Tongue (tissue), 2 donors: ENCODE results near the gene SOX3. TPM values are rescaled to one million over a fixed set of nuclear protein-coding genes. Genes with fewer than 3 reads are reported as not detected.
A peak's percentile ranks its signal among the peaks of the same experiment; 100 is the strongest.

Experiments
- DNase-seq: peaks from one replicate; pipeline ENCODE4 v3.0.0-alpha.2; 2015
- total RNA-seq: library from RNA; depleted of rRNA; stranded (reverse); fragments of >200 nt; gene quantifications from one replicate; pipeline ENCODE4 v1.2.3, GENCODE V29; 2014

The SOX3 gene
- not detected for total RNA-seq

DNA sequence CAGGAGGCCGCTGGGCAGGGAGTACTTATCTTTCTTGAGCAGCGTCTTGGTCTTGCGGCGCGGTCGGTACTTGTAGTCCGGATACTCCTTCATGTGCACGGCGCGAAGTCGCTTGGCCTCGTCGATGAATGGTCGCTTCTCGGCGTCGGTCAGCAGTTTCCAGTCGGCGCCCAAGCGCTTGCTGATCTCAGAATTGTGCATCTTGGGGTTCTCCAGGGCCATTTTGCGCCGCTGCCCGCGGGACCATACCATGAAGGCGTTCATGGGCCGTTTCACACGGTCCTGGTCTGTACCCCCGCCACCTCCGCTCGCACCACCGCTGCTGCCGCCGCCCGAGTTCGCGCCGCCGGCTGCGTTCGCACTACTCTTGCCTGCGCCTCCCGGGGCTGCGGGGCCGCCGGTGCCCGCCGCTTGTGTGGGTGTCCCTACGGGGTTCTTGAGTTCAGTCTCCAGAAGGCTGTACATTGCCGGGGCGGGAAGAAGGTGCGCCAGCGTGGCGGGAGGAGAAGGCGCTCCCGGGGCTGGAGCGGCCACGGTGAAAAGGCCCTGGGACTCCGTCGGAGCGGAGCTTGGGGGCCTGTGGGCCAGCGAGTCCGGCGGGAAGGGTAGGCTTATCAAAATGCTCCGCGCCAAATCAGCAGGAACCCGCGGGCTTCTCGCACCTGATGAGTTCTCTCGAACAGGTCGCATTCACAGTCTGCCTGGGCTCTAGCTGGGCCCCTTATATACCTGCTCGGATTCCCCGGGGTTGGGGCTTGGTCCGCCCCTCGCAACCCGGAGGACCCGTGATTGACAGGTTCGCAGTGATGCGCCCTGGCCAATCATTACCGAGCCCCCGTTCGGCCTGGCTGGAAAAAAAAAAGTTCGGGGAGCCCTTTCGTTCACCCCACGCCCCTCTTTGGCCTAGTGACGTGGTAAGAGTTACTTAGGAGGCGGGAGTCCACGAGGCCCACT, at the start of gene SOX3:
SOX3 (minus strand) TSS at position 699 of the 954 bp plus-strand sequence; CDS start at position 690, 9 bp downstream.
- DNase-seq, result no peak

DNA sequence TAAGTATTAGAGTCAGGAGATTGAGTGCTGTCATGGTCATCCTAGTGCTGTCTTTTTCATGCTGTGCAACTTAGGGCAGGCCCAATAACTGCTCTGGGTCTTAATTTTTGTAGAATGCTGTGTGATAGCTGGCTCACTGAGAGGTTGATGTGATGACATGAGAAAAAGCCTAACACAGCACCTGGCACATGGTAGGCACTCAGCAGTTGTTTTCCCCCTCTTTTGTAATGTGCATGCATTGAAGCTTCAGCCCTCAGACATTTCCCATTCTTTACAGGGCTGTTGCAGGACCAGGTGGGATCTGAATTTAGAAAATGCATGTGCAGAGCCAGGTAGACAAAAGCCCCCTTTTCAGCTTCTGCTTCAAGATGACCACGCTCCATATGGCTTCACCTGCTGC, 44.1 kb upstream of the SOX3 start:
- no peak for DNase-seq

DNA sequence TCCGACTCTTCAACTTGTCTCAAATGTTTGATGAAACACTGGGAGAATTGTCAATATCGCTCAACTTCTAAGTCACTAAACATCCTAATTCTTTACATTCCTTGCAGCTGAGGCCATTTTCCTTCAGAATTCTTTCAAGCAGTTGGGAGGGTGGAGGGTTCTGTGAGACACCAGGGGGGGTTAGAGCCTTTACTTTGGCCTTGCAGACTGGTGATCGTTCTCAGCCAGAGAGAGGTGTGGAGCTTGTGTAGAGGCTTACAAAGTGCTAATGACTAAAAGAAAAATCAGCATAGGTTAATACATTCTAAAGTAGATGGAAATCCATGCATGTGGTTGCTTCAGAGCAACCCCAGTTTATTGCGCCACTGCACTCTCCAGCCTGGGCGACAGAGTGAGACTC, 21.3 kb upstream of the SOX3 start:
- no peak for DNase-seq

DNA sequence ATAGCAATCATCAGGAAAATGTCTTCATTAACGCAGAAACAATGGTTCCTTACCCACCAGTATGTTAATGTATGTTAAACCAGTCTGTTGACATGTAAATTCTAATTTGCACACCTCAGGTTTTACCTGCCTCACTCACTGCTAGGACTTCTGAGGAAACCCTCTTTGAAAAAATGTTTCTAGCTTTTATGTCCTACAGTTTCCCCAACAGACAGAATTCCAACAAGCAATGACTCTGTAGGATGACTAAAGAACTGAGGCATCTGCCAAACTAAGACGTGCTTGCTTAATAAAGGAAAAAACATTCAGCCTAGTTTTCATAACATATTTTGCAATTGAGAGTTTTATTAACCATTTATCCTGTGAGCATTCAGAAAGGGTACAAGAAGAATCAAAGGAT, 20.6 kb upstream of the SOX3 start:
- DNase-seq, result no peak

DNA sequence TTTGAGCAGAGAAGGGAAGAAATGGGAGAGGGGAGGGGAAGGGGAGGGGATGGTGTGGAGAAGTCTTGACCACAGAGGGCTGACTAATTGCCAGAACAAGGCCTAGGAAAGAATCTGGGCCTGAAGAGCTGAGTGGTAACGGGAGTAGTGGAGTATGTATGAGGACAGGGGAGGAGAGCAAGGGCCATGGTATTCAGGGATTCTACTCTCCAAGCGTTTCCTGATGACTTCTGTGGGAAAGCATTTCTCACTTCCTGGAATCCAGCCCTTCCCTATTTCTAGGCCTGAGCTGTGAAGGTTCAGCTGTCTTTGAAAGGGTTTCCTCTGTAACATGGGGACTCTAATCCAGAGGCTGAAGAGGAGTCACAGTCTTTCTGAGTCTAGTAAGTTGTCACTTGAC, 19.7 kb upstream of the SOX3 start:
- no peak for DNase-seq

DNA sequence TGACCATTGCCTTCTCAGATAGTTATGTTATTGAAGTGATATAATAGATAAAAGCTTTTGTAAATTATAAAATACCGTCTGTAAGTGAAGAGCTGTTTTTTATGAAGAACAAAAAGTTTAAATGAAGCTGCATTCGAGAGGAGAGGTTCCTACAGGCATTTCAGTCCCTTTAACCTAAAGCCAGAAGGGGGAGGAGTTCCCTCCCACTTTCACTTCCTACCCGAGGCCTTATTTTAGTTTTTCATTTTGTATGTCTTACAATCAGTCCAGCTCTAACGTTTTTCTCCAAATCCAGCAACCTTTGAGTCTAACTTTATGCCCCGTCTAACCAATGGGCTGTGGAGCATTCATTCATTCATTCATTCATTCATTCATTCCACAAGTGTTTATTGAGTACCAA, 16.5 kb upstream of the SOX3 start:
- no peak for DNase-seq

DNA sequence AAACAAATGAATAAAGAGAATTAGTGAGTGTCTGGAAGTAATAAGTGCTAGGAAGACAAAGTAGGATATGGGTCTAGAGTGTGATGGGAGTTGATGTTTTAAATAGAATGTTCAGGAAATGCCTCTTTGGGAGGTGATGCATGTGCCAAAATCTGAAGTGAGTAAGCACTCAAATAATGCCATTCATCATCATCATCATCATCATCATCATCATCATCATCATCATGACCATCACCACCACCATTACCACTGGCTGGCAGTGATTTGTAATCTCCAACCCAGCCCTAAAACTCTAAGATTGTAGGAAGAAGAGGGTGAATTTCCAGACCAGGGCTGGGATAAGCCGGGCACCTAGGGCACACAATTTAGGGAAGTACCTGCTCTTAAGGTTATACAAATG, 9.7 kb upstream of the SOX3 start:
- no peak for DNase-seq

DNA sequence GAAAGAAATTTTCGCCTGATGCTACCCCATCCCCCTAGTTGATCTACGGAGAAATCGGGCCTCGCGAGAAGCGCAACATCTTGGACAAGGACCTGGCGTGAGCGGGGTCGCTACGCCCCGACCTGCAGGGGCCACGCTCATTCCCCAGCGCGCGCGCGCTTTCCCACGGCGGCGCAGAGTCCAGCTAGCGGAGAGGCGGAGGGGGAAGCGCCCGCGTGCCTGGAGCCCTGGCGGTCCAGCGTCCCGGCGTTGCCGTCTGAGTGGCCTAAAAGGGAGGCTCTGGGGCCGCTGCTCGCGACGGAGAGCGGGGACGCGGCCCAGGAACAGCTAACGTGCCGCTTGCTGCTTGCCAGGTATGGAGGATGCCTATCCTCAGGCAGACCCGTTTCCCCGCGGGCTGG, 6.0 kb upstream of the SOX3 start:
- DNase-seq, result no peak

DNA sequence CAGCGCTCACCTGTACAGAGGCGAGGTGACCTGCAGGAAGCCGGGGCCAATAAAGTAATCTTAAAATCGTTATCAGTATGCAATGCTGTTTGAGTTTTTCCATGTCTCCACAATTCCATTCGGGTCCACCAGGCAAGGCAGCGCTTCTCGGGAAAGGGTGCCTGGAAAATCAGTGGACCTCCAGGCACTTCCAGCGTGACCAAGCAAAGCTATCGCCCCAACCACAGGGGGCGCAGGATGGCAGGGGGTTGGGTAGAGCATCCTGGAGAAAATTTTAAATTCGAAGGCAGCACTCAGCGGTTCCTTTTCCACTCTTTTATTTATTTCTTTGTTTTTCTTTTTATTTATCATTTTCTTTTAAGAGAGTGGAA, 5.4 kb upstream of the SOX3 start:
- no peak for DNase-seq

DNA sequence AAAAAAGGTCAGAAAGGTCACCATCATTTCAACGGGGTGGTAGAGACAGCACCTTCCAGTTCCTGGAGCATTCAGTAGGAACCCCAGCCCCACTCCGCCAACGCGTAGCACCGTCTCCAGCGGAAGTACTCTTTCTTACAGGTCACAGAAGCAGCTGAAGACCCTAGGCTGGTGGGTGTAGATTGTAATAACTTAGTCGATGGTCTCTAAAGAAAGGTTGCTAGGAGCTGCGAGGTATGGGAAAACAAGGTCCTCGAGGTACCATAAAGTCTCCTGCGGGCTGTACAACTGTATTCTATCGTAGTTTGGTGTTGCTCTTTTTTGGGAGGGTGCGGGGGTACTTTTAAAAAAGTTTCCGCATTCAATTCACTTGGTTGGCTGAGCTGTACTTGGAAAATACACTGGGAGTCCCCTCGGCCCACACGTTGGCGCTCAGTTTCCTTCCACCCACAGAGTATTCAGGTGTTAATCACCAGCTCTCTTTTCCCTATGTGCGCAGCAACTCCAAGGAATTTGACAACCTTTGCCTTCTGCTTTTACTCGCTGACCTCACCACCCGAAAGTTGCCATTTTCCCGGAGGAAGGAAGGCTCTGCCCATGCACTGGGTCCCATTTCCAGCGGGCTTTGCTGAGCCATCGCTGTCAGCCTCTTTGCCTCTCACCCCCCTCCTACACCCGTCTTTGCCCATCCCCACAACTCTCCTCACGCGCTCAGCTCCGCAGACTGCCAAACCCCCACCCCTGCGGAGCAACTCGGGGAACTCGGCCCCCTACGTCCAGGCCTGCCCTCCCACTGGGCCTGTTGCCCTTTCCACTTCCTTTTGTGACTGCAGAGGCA, 4.8 kb upstream of the SOX3 start:
- DNase-seq, result no peak

DNA sequence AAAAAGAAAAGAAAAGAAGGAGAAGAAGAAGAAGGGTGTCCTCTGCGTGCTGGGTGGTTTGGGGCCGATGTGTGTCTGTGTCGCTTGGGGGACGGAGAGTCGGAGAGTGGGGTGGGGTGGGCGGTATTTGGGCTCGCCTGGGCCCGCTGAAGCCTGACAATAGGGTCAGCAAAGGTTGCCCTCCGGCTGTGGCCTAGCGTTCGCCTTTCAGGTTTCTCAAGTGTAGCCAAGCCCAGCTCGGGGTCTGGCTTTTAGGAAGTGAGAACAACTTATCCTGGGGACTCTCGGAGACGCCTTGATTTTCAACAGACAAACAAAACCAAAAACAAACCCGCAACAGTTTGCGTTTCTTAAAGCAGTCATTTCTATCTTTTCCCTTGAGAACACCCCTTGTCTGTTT, 4.1 kb upstream of the SOX3 start:
- DNase-seq, result no peak

DNA sequence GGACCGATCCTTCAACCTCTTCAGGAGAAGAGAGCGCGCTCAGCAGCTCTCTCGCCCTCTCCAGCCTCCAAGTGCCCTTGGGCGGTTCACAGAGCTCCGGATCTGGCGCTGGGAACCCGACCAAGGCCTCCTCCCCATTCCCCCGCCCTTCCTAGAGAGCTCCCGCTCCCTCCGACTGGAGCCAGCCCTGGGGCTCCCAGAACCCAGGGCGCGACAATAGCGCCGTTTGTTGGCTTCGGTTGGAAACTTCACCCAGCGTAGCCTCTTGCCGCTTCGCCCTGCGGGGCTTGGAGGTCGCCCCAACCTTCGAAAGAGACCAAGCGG, 3.1 kb upstream of the SOX3 start:
- peak; percentile 42 for DNase-seq

DNA sequence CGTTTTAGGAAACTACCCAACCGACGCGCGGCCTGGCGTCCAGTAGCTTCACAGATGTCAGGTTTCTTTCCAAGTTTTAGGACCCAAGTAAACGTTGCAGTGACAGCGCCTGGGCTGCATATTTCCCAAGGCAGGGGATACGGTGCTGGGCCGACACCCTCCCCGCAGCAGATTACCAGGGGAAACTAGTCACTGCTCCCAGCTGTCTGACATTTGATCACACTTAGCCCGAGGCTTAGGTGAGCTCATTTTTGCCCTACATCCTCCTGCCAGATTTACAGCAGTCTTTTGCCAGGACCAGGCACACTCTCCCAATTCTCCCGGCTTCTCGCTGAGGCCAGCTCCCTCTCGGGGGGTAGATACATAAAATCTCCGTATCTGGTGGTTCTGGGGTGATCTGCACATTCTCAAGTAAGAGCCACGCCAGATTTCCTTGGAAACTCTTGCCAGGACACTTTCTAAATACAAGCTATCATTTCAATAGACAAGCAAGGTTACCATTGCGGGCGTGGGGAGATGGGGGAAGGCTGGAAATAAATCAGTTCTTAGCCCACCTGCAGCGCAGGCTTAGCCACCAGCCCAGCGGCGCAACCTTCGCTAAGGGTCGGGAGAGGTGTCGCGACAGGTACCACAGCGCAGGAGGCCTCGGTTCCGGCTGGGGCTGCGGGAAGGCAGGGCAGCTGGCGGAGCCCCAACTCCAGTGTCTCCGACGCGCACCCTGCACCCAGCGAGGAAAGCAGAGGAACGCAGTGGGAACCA, 2.5 kb upstream of the SOX3 start:
- no peak for DNase-seq

DNA sequence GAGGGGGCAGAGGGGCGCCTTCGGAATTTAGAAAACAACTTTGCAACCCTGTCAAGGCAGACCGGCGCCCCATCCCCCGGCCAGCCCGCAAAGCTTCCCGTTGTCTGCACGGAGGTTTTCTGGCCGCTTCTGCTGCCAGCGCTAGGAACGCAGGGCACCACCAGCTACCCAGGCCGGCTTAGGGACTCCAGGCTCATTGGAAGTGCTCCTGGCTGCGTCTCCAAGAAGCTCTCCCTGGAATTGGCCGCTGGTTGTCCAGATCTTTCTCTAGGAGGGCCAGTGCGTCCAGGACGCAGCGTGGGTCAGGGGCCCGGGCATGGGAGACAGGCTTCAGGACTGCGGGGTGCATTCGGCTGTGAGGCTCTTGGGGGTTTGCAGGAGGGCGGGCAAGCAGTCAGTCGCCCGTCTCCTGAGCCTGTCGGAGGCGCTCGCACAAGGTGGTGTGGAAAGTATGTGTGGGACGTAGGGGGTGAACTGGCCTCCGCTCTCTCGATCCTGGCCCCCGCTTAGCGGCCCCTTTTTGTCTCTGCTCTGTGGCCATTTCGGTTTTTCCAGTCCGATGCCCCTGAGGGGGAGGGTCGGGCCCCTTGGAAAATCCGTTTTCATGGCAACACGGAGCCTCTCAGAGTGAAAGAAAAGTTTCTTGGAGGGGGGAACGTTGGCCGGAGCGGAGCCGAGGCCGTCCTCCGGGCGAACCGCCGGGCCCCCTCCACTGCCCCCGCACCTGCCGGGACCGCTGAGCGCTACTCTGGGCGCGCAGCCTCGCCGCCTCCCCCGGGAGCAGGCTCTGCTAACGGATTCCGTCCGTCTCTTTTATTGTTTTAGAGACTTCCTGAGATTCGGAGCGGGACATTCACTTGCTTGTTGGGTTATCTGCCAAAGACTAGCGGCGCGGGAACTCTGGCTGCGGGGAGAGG, 810 bp upstream of the SOX3 start:
- DNase-seq, result no peak

DNA sequence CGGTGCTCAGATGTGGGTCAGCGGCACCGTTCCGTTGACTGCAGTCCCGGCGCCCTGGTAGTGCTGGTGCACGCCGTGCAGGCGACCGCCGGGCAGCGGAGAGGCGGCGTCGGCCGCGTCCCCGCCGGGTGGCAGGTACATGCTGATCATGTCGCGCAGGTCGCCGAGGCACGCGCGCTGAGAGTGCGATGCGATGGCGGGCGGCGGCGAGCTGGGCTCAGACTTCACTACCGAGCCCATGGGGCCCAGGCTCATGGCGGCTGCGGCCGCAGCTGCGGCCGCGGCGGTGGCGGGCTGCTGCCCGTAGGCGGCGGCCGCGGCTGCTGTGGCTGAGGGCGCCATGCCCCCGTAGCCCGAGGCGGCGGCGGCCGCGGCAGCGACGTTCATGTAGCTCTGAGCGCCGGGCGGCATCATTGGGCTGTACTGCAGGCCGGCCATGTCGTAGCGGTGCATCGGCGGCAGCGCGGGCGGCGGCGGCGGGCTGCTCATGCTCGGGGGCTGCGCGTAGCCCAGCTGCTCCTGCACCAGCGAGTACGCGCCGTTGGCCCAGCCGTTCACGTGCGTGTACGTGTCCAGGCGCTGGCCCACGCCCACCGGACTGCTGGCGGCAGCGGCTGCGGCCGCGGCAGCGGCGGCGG, 1.0 kb downstream of the SOX3 start:
- DNase-seq, result peak; percentile 43

DNA sequence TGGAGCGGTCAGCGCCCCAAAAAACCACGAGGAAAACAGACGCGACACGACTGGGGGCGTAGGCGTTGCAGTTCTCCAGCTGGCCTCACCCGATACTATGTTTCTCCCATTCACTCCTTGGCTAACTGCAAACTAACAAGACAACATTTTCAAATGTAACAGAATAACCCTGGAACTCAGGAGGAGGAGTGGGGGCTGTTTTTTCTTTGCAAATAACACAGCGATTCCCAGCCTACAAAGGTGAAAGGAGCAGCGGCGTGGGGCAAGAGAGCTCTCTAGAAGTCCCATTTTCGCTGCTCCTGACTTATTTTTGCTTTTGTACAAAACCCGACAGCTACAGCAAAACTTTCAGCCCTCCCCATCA, 1.6 kb downstream of the SOX3 start:
- DNase-seq, result no peak

DNA sequence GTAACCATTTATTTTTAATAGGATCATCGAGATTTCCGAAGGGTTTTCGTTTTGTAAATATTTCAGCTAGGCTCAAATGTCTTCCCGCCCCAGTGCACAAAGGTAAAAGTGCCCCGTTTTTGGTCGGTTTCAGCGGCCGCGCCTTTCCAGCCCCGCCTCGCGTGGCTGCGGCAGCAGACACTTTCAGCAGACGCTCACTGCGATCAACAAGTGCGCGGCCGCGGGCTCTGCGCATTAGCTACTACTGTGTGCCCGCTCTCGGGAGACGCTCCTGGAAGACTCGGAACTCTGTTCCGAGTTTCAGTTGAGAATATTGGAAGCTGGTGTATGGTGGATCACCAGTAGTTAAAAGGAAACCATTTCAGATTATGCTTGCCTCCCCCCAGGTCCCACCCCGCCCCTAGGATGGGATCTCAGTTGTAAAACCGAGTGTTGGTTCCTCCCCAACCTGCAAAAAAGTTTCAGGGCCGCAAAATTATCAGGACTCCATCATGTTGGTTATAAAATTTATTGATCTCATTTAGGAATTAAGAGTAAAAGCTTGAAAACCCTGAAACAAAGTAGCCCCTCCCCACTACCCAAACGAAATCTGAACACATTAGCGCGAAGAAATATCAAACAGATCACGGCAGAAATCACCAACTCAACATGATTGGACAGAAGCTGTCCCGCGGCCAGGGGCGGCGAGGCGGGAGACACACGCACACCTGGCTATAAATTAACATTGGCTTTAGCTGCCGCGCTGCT, 2.2 kb downstream of the SOX3 start:
- no peak for DNase-seq

DNA sequence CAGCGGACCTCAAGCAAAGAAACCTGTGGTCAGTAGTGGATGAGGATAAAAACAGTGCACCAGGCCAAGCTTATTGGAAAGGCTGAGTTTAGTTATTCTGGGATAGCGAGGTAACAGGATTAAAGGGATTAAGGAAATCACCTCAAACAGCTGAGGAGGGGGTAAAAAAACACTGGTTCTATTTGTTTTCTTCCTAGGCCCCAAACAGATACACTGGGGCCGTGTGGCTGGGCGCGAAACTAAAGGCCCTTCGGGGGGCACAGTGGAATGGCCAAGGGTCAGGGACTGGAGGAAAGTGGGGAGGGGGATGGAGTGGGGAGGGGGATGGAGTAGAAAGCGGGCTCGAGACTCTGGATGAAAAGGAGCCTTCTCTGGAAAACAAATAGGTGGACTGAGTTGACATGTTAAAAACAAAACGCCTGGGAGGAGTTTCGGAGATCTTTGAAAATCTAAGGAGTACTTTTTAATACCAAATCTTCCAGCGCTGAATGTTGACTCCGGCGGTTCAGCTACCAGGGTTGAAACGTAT, 2.9 kb downstream of the SOX3 start:
- no peak for DNase-seq

DNA sequence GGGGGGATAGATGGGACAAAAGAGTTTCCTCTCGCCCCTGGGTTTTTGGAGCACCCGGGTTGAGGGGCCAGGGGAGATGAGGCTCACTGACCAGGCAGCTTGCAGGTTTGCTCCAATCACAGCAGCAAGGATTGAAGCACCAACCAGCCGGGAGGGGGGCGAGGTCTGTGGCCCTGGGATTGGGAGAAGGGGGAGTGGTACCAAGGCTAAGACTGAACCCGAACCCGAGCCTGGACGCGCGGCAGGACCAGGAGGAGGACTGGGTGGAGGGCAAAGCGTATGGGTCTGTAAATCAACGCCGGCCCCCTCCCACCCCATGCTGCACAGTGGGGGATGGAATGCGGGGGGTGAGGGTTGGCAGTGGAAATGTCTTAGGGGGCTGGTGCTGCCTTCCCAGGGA, 3.5 kb downstream of the SOX3 start:
- no peak for DNase-seq

DNA sequence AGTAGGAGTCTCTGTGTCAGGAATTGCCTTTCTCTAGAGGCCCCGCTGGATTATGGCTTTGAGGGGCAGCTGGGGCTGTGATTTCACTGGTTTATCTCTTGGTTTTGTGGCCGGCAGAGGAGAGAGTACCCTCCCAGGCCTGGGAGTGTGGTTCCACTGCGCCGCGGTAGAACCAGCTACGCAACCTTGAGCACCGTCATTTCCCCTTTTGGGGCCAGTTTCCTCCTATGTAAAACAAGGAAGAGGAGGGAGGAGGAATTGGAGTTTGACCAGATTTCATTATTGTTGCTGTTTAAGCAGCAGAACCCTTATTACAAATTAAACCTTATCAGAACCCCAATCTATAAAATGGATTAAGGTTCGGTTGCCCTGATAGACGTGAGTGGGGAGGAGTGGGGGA, 4.4 kb downstream of the SOX3 start:
- no peak for DNase-seq
